ENCODE data around the gene MAGI2. TPM values are rescaled to one million over a fixed set of nuclear protein-coding genes. Genes with fewer than 3 reads are reported as not detected.

Gene MAGI2
- polyA plus RNA-seq, 3 donors = 0.03 to 0.11 TPM; not detected in 1

GRCh38 chr7:78179827-78180477 lies 1273.5 kb downstream of the MAGI2 start:
- Mint-ChIP-seq H3K27me3 (ENCODE audit: low read depth in 3 of 3) (no peaks in the 10 kb centered on the region), H3K27ac (no peak overlapping the region), H3K4me3 (no peak overlapping the region), H3K4me1 (no peaks in the 10 kb centered on the region), H3K9me3 (peaks cover 0 to 5% (median 0%) of the 10 kb centered on the region in 7 donors), H3K36me3 (no peaks in the 10 kb centered on the region)
- Histone ChIP-seq H3K4me1 (ENCODE audit: control insufficient read depth in 1 of 2, insufficient read depth in 2 of 2, low read length in 2 of 2) (no peaks in the 10 kb centered on the region), H3K4me3 (replicated peaks in 1 of 3; ENCODE audit: low read depth in 2 of 3, low read length in 3 of 3) (no peak overlapping the region), H3K4me2 (replicated peaks; ENCODE audit: extremely low read depth, low read length, poor library complexity, severe bottlenecking) (no peak overlapping the region), H3K9me3 (replicated peaks in 1 of 2; ENCODE audit: control insufficient read depth in 1 of 2, insufficient read depth in 1 of 2, low read length in 2 of 2) (peaks cover 0 to 5% of the 10 kb centered on the region in 2 donors), H3K27me3 (ENCODE audit: control insufficient read depth in 2 of 2, insufficient read depth in 2 of 2, low read length in 2 of 2) (no peaks in the 10 kb centered on the region), H4K20me1 (ENCODE audit: insufficient read depth, low read length) (no peaks in the 10 kb centered on the region), H2AFZ (ENCODE audit: insufficient read depth, low read depth, low read length, poor library complexity, severe bottlenecking) (no peak overlapping the region), H3K9ac (ENCODE audit: insufficient read depth, low read length, poor library complexity, severe bottlenecking) (no peak overlapping the region), H3K36me3 (replicated peaks in 1 of 2; ENCODE audit: control insufficient read depth in 1 of 2, insufficient read depth in 2 of 2, low read length in 2 of 2) (no peaks in the 10 kb centered on the region), H3K27ac (ENCODE audit: low read depth in 1 of 2, low read length in 2 of 2) (no peak overlapping the region), H3K79me2 (ENCODE audit: insufficient read depth, low read length) (no peaks in the 10 kb centered on the region)
- no peak for TF ChIP-seq CTCF (IDR thresholded peaks at IDR 0.05)
- DNase-seq = no peak
- intact Hi-C loops (cut with micrococcal nuclease) = no loop called here
- 100% methylated on average over 1 of the region's 4 CpGs for WGBS (ENCODE audit: insufficient coverage)

- no peaks in the 10 kb centered on the region for H3K4me1 ChIP-seq (ENCODE audit: control insufficient read depth in 1 of 2, insufficient read depth in 2 of 2, low read length in 2 of 2)
- H3K4me2 ChIP-seq (replicated peaks; ENCODE audit: extremely low read depth, low read length, poor library complexity, severe bottlenecking) = no peak overlapping the region
- no peak overlapping the region for H2AFZ ChIP-seq (ENCODE audit: insufficient read depth, low read depth, low read length, poor library complexity, severe bottlenecking)
- WGBS (ENCODE audit: insufficient coverage) = no CpG with 5 or more reads among the region's 5 CpGs
- Mint-ChIP-seq H3K9me3 (peaks cover 0 to 5% (median 2%) of the 10 kb centered on the region in 7 donors), H3K27ac (no peak overlapping the region), H3K36me3 (no peaks in the 10 kb centered on the region), H3K27me3 (ENCODE audit: low read depth in 3 of 3) (no peaks in the 10 kb centered on the region), H3K4me1 (no peaks in the 10 kb centered on the region), H3K4me3 (no peak overlapping the region)
- no peaks in the 10 kb centered on the region for H3K79me2 ChIP-seq (ENCODE audit: insufficient read depth, low read length)
- peaks cover 0 to 5% of the 10 kb centered on the region in 2 donors for H3K9me3 ChIP-seq (replicated peaks in 1 of 2; ENCODE audit: control insufficient read depth in 1 of 2, insufficient read depth in 1 of 2, low read length in 2 of 2)
- DNase-seq = no peak
- no peak overlapping the region for H3K9ac ChIP-seq (ENCODE audit: insufficient read depth, low read length, poor library complexity, severe bottlenecking)
- no peaks in the 10 kb centered on the region for H4K20me1 ChIP-seq (ENCODE audit: insufficient read depth, low read length)
- no peaks in the 10 kb centered on the region for H3K36me3 ChIP-seq (replicated peaks in 1 of 2; ENCODE audit: control insufficient read depth in 1 of 2, insufficient read depth in 2 of 2, low read length in 2 of 2)
- H3K27ac ChIP-seq (ENCODE audit: low read depth in 1 of 2, low read length in 2 of 2) = no peak overlapping the region
- intact Hi-C loops (cut with micrococcal nuclease) = no loop called here
- no peaks in the 10 kb centered on the region for H3K27me3 ChIP-seq (ENCODE audit: control insufficient read depth in 2 of 2, insufficient read depth in 2 of 2, low read length in 2 of 2)
- H3K4me3 ChIP-seq (replicated peaks in 1 of 3; ENCODE audit: low read depth in 2 of 3, low read length in 3 of 3) = no peak overlapping the region
- TF ChIP-seq CTCF (IDR thresholded peaks at IDR 0.05) = no peak
Observed at GRCh38 chr7:78179211-78179610, 1274.3 kb downstream of the MAGI2 start.

All from CD14-positive monocyte (primary cell).